ENCODE results near the gene C1QBP.
"Not testable (repeated sequence)": the region's sequence is repeated elsewhere in the genome, so short reads cannot be mapped to it uniquely, and the experiment has no call there.

Gene C1QBP

GRCh38 chr17:5431949-5432556, 6.9 kb downstream of the C1QBP start:
- no peak for DNase-seq

- not testable (repeated sequence) for DNase-seq
These were observed 7.7 kb downstream of the C1QBP start for GRCh38 chr17:5431234-5431633.

- no peak for DNase-seq
These were observed 8.4 kb downstream of the C1QBP start for GRCh38 chr17:5430413-5430999.

- DNase-seq: no peak
These were observed 9.6 kb downstream of the C1QBP start for GRCh38 chr17:5429191-5429887.

GRCh38 chr17:5425826-5426225, 13.1 kb downstream of the C1QBP start:
- DNase-seq: no peak

- no peak for DNase-seq
These were observed 14.0 kb downstream of the C1QBP start for GRCh38 chr17:5424909-5425308.

GRCh38 chr17:5422505-5422904, 16.4 kb downstream of the C1QBP start:
- no peak for DNase-seq

- peak; percentile 81 for DNase-seq
These were observed 18.8 kb downstream of the C1QBP start, which contains the start of gene RPAIN for GRCh38 chr17:5419959-5420653. RPAIN (plus strand) TSS chr17:5420182; CDS start chr17:5420211, 29 bp downstream.

GRCh38 chr17:5419356-5419958, 19.5 kb downstream of the C1QBP start, which contains the start of gene NUP88:
NUP88 (minus strand) TSS chr17:5419662; CDS start chr17:5419650, 12 bp downstream.
- DNase-seq: peak; percentile 81

GRCh38 chr17:5418858-5419355, 20.0 kb downstream of the C1QBP start:
- DNase-seq: no peak

GRCh38 chr17:5416901-5417300, 22.1 kb downstream of the C1QBP start:
- DNase-seq: no peak

- DNase-seq: peak; percentile 9
These were observed 25.3 kb downstream of the C1QBP start for GRCh38 chr17:5413682-5414081.

- DNase-seq: no peak
These were observed 28.2 kb downstream of the C1QBP start for GRCh38 chr17:5410594-5411272.

- DNase-seq: no peak
These were observed 30.8 kb downstream of the C1QBP start for GRCh38 chr17:5408186-5408585.

- DNase-seq: no peak
These were observed 33.6 kb downstream of the C1QBP start for GRCh38 chr17:5405400-5405799.

- DNase-seq: no peak
These were observed 39.2 kb downstream of the C1QBP start for GRCh38 chr17:5399767-5400166.

GRCh38 chr17:5396612-5397011, 42.3 kb downstream of the C1QBP start:
- no peak for DNase-seq

- no peak for DNase-seq
These were observed 47.3 kb downstream of the C1QBP start for GRCh38 chr17:5391678-5392077.

Measured in SIG-M5 (cell line).